ENCODE data around the gene EVI2B.
"Not testable (repeated sequence)": the region's sequence is repeated elsewhere in the genome, so short reads cannot be mapped to it uniquely, and the experiment has no call there.

Gene EVI2B

GRCh38 chr17:31312223-31312622 is 1.6 kb downstream of the EVI2B start:
- peak; percentile 37 for DNase-seq
- in situ Hi-C loops (cut with MboI; ENCODE audit: low pct_unique_long_range_greater_than_20kb, low sequenced_read_pairs), result loop anchor here (25.0 kb wide), 1 partner anchor 100 kb away; no protein-coding TSS in a partner anchor

GRCh38 chr17:31311526-31311925 is 2.3 kb downstream of the EVI2B start:
- no peak for DNase-seq
- in situ Hi-C loops (cut with MboI; ENCODE audit: low pct_unique_long_range_greater_than_20kb, low sequenced_read_pairs), result loop anchor here (25.0 kb wide), 1 partner anchor 99 kb away; no protein-coding TSS in a partner anchor

- in situ Hi-C loops (cut with MboI; ENCODE audit: low pct_unique_long_range_greater_than_20kb, low sequenced_read_pairs), result loop anchor here (25.0 kb wide), 1 partner anchor 99 kb away; no protein-coding TSS in a partner anchor
- DNase-seq, result peak; percentile 46
Observed at GRCh38 chr17:31310886-31311285, 3.0 kb downstream of the EVI2B start.

- DNase-seq, result peak; percentile 76
- in situ Hi-C loops (cut with MboI; ENCODE audit: low pct_unique_long_range_greater_than_20kb, low sequenced_read_pairs), result loop anchor here (25.0 kb wide), 1 partner anchor 98 kb away; no protein-coding TSS in a partner anchor
Observed at GRCh38 chr17:31310260-31310659, 3.6 kb downstream of the EVI2B start.

GRCh38 chr17:31309556-31309955 is 4.3 kb downstream of the EVI2B start:
- in situ Hi-C loops (cut with MboI; ENCODE audit: low pct_unique_long_range_greater_than_20kb, low sequenced_read_pairs), result loop anchor here (25.0 kb wide), 1 partner anchor 97 kb away; no protein-coding TSS in a partner anchor
- DNase-seq, result peak; percentile 92

GRCh38 chr17:31308372-31309334 is 5.2 kb downstream of the EVI2B start:
- in situ Hi-C loops (cut with MboI; ENCODE audit: low pct_unique_long_range_greater_than_20kb, low sequenced_read_pairs), result loop anchor here (25.0 kb wide), 1 partner anchor 96 kb away; no protein-coding TSS in a partner anchor
- DNase-seq, result peak; percentile 79

- in situ Hi-C loops (cut with MboI; ENCODE audit: low pct_unique_long_range_greater_than_20kb, low sequenced_read_pairs), result loop anchor here (25.0 kb wide), 1 partner anchor 95 kb away; no protein-coding TSS in a partner anchor
- DNase-seq, result no peak
Observed at GRCh38 chr17:31307640-31308039, 6.2 kb downstream of the EVI2B start.

- no peak for DNase-seq
- in situ Hi-C loops (cut with MboI; ENCODE audit: low pct_unique_long_range_greater_than_20kb, low sequenced_read_pairs), result loop anchor here (25.0 kb wide), 1 partner anchor 87 kb away; no protein-coding TSS in a partner anchor
Observed at GRCh38 chr17:31299624-31300023, 14.2 kb downstream of the EVI2B start.

GRCh38 chr17:31297090-31297489 is 16.8 kb downstream of the EVI2B start, which contains the start of gene OMG:
Gene OMG (minus strand): TSS chr17:31297239. CDS start chr17:31296331, 908 bp downstream.
- no peak for DNase-seq
- in situ Hi-C loops (cut with MboI; ENCODE audit: low pct_unique_long_range_greater_than_20kb, low sequenced_read_pairs), result no loop called here

- no peak for DNase-seq
- in situ Hi-C loops (cut with MboI; ENCODE audit: low pct_unique_long_range_greater_than_20kb, low sequenced_read_pairs), result no loop called here
Observed at GRCh38 chr17:31296142-31296541, 17.7 kb downstream of the EVI2B start.

GRCh38 chr17:31295489-31295871 is 18.4 kb downstream of the EVI2B start:
- no peak for DNase-seq
- in situ Hi-C loops (cut with MboI; ENCODE audit: low pct_unique_long_range_greater_than_20kb, low sequenced_read_pairs), result no loop called here

- peak; percentile 66 for DNase-seq
- in situ Hi-C loops (cut with MboI; ENCODE audit: low pct_unique_long_range_greater_than_20kb, low sequenced_read_pairs), result no loop called here
Observed at GRCh38 chr17:31294820-31295488, 18.9 kb downstream of the EVI2B start.

GRCh38 chr17:31294231-31294630 is 19.6 kb downstream of the EVI2B start:
- DNase-seq, result no peak
- in situ Hi-C loops (cut with MboI; ENCODE audit: low pct_unique_long_range_greater_than_20kb, low sequenced_read_pairs), result no loop called here

GRCh38 chr17:31293581-31293980 is 20.3 kb downstream of the EVI2B start:
- DNase-seq, result no peak
- in situ Hi-C loops (cut with MboI; ENCODE audit: low pct_unique_long_range_greater_than_20kb, low sequenced_read_pairs), result no loop called here

GRCh38 chr17:31291820-31292219 is 22.0 kb downstream of the EVI2B start:
- DNase-seq, result no peak
- in situ Hi-C loops (cut with MboI; ENCODE audit: low pct_unique_long_range_greater_than_20kb, low sequenced_read_pairs), result no loop called here

GRCh38 chr17:31289790-31290189 is 24.1 kb downstream of the EVI2B start:
- no peak for DNase-seq
- in situ Hi-C loops (cut with MboI; ENCODE audit: low pct_unique_long_range_greater_than_20kb, low sequenced_read_pairs), result no loop called here

- in situ Hi-C loops (cut with MboI; ENCODE audit: low pct_unique_long_range_greater_than_20kb, low sequenced_read_pairs); DNase-seq: not testable (repeated sequence)
Observed at GRCh38 chr17:31287932-31288331, 25.9 kb downstream of the EVI2B start.

- no peak for DNase-seq
- in situ Hi-C loops (cut with MboI; ENCODE audit: low pct_unique_long_range_greater_than_20kb, low sequenced_read_pairs), result no loop called here
Observed at GRCh38 chr17:31286587-31286986, 27.3 kb downstream of the EVI2B start.

- no peak for DNase-seq
- in situ Hi-C loops (cut with MboI; ENCODE audit: low pct_unique_long_range_greater_than_20kb, low sequenced_read_pairs), result no loop called here
Observed at GRCh38 chr17:31283841-31284240, 30.0 kb downstream of the EVI2B start.

GRCh38 chr17:31281061-31281460 is 32.8 kb downstream of the EVI2B start:
- in situ Hi-C loops (cut with MboI; ENCODE audit: low pct_unique_long_range_greater_than_20kb, low sequenced_read_pairs), result no loop called here

More at GRCh38 chr17:31281061-31281460, 32.8 kb downstream of the EVI2B start:
- DNase-seq, result no peak

Measured in KBM-7 (cell line).